ENCODE results near the gene POU6F2.

DNA sequence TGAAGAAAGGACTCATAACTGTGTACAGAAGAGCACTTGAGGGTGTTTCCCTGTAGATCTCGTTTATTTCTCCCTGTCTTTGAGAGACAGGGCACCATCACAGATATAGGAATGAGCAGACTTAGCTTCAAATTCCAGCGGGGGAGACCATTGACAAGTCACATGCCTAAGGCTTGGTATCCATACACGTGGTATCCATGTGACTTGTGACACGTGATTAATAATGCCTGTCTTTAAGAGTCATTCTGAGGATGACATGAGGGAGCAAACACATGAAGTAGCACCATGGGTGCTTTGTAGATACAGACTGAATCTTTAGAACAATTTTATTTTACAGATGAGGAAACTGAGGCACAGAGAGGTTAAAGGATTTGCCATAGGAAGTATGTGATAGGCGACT is 292.3 kb downstream of the POU6F2 start:
- TF ChIP-seq, protein P1, sequence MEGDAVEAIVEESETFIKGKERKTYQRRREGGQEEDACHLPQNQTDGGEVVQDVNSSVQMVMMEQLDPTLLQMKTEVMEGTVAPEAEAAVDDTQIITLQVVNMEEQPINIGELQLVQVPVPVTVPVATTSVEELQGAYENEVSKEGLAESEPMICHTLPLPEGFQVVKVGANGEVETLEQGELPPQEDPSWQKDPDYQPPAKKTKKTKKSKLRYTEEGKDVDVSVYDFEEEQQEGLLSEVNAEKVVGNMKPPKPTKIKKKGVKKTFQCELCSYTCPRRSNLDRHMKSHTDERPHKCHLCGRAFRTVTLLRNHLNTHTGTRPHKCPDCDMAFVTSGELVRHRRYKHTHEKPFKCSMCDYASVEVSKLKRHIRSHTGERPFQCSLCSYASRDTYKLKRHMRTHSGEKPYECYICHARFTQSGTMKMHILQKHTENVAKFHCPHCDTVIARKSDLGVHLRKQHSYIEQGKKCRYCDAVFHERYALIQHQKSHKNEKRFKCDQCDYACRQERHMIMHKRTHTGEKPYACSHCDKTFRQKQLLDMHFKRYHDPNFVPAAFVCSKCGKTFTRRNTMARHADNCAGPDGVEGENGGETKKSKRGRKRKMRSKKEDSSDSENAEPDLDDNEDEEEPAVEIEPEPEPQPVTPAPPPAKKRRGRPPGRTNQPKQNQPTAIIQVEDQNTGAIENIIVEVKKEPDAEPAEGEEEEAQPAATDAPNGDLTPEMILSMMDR (IDR thresholded peaks at IDR 0.05): no peak
- no peak for TF ChIP-seq POLR2A (IDR thresholded peaks at IDR 0.05)

Data from body of pancreas (tissue), 4 donors.